Measurements from ENCODE around the gene PAQR4. TPM values are rescaled to one million over a fixed set of nuclear protein-coding genes. Genes with fewer than 3 reads are reported as not detected.

The PAQR4 gene
- 0.55 and 0.85 TPM in 2 replicates for total RNA-seq

GRCh38 chr16:2968738-2969544, at the start of gene PAQR4:
PAQR4 (plus strand) TSS chr16:2969348; CDS start chr16:2969675, 327 bp downstream.

GRCh38 chr16:2963723-2964474, 5.2 kb upstream of the PAQR4 start, which contains the start of gene KREMEN2:
KREMEN2 (plus strand) TSS chr16:2964275; CDS start chr16:2964521, 246 bp downstream.

GRCh38 chr16:2980227-2981176, 11.4 kb downstream of the PAQR4 start, which contains the start of gene PKMYT1:
PKMYT1 (minus strand) TSS chr16:2980446; CDS start chr16:2979657, 789 bp downstream.

GRCh38 chr16:3012828-3013420, 43.8 kb downstream of the PAQR4 start, which contains the start of gene CLDN9:
CLDN9 (plus strand) TSS chr16:3012923; CDS start chr16:3013363, 440 bp downstream.

GRCh38 chr16:3017794-3018506, 48.8 kb downstream of the PAQR4 start, which contains the start of gene CLDN6:
CLDN6 (minus strand) TSS chr16:3018183; CDS start chr16:3016021, 2,162 bp downstream.

GRCh38 chr16:3020247-3020603, 51.1 kb downstream of the PAQR4 start, which contains the start of gene TNFRSF12A:
TNFRSF12A (plus strand) TSS chr16:3020368; CDS start chr16:3020398, 30 bp downstream.

Other genes starting within 250 kb of the PAQR4 start
- 0.57 and 0.74 TPM in 2 replicates for gene PRSS27, start 249.1 kb upstream of the PAQR4 start, total RNA-seq
- gene SRRM2, start 216.7 kb upstream of the PAQR4 start, total RNA-seq, result 29.7 and 50.2 TPM in 2 replicates
- 507 and 710 TPM in 2 replicates for gene ELOB, start 192.1 kb upstream of the PAQR4 start, total RNA-seq
- not detected in 2 replicates for gene PRSS33, start 181.8 kb upstream of the PAQR4 start, total RNA-seq
- gene PRSS41, start 170.9 kb upstream of the PAQR4 start, total RNA-seq, result not detected in 2 replicates
- gene PRSS21, start 152.1 kb upstream of the PAQR4 start, total RNA-seq, result 0.55 TPM in 1 of 2 replicates, not detected in the other
- 0.18 and 1.3 TPM in 2 replicates for gene ZG16B, start 139.0 kb upstream of the PAQR4 start, total RNA-seq
- gene PRSS22, start 111.2 kb upstream of the PAQR4 start, total RNA-seq, result not detected in 2 replicates
- gene FLYWCH2, start 86.1 kb upstream of the PAQR4 start, total RNA-seq, result 72.2 and 88.2 TPM in 2 replicates
- gene FLYWCH1, start 57.4 kb upstream of the PAQR4 start, total RNA-seq, result 36.4 and 42.5 TPM in 2 replicates
- not detected in 2 replicates for gene KREMEN2, start 5.1 kb upstream of the PAQR4 start, total RNA-seq
- gene PKMYT1, start 11.1 kb downstream of the PAQR4 start, total RNA-seq, result 0.28 and 0.46 TPM in 2 replicates
- not detected in 2 replicates for gene CLDN9, start 43.6 kb downstream of the PAQR4 start, total RNA-seq
- gene CLDN6, start 48.8 kb downstream of the PAQR4 start, total RNA-seq, result not detected in 2 replicates
- 99.8 and 151 TPM in 2 replicates for gene TNFRSF12A, start 51.0 kb downstream of the PAQR4 start, total RNA-seq
- gene HCFC1R1, start 54.6 kb downstream of the PAQR4 start, total RNA-seq, result 19.9 and 26.3 TPM in 2 replicates
- 22.9 and 29.1 TPM in 2 replicates for gene THOC6, start 54.7 kb downstream of the PAQR4 start, total RNA-seq
- gene BICDL2, start 67.6 kb downstream of the PAQR4 start, total RNA-seq, result under 0.01 and 0.37 TPM in 2 replicates
- gene MMP25, start 77.2 kb downstream of the PAQR4 start, total RNA-seq, result under 0.01 TPM in 1 of 2 replicates, not detected in the other
- 2.1 and 8.2 TPM in 2 replicates for gene IL32, start 96.3 kb downstream of the PAQR4 start, total RNA-seq
- gene ZSCAN10, start 129.9 kb downstream of the PAQR4 start, total RNA-seq, result not detected in 2 replicates
- 11.8 and 12.8 TPM in 2 replicates for gene ZNF205, start 143.2 kb downstream of the PAQR4 start, total RNA-seq
- gene ZNF213, start 165.7 kb downstream of the PAQR4 start, total RNA-seq, result 2.6 and 3.5 TPM in 2 replicates
- not detected in 2 replicates for gene OR1F1, start 218.9 kb downstream of the PAQR4 start, total RNA-seq